Activated CD8-positive, alpha-beta memory T cell treated with anti-CD3 and anti-CD28 coated beads for 48 hours (primary cell): ENCODE data around the gene KLHDC9.
"Not testable (repeated sequence)": the region's sequence is repeated elsewhere in the genome, so short reads cannot be mapped to it uniquely, and the experiment has no call there.

Source experiments
- DNase-seq, 3 experiments: peaks; one replicate each; pipeline ENCODE4 v3.0.0-alpha.2; 2020; ENCODE audit warnings: low read depth in 2 of 3, low spot score in 2 of 3

KLHDC9 gene

GRCh38 chr1:161094481-161094880 lies 3.7 kb upstream of the KLHDC9 start:
- DNase-seq: no peak

GRCh38 chr1:161095230-161095629 lies 2.9 kb upstream of the KLHDC9 start:
- no peak for DNase-seq

- DNase-seq: no peak
Measured at GRCh38 chr1:161096015-161096414, 2.1 kb upstream of the KLHDC9 start.

- DNase-seq: no peak
Measured at GRCh38 chr1:161096530-161096929, 1.6 kb upstream of the KLHDC9 start.

GRCh38 chr1:161099090-161099802 lies 1.1 kb downstream of the KLHDC9 start:
- DNase-seq: no peak

- no peak for DNase-seq
Measured at GRCh38 chr1:161100556-161100955, 2.4 kb downstream of the KLHDC9 start.

- DNase-seq: no peak
Measured at GRCh38 chr1:161106431-161106830, 8.3 kb downstream of the KLHDC9 start.

GRCh38 chr1:161111117-161111516 lies 13.0 kb downstream of the KLHDC9 start:
- no peak for DNase-seq

GRCh38 chr1:161111527-161111926 lies 13.4 kb downstream of the KLHDC9 start:
- DNase-seq: no peak

- DNase-seq: no peak
Measured at GRCh38 chr1:161113915-161114314, 15.8 kb downstream of the KLHDC9 start.

GRCh38 chr1:161114556-161114955 lies 16.4 kb downstream of the KLHDC9 start:
- DNase-seq: no peak

- no peak for DNase-seq
Measured at GRCh38 chr1:161115132-161115711, 17.1 kb downstream of the KLHDC9 start.

GRCh38 chr1:161115961-161116360 lies 17.8 kb downstream of the KLHDC9 start:
- DNase-seq: not testable (repeated sequence)

- DNase-seq: peak; percentile 74 to 78 (median 78)
Measured at GRCh38 chr1:161117759-161118581, 19.8 kb downstream of the KLHDC9 start, which contains the start of the genes NIT1 and PFDN2. NIT1 (plus strand) TSS chr1:161118105; CDS start chr1:161118177, 72 bp downstream. PFDN2 (minus strand) TSS chr1:161118037; CDS start chr1:161118026, 11 bp downstream.

GRCh38 chr1:161119092-161119903 lies 21.1 kb downstream of the KLHDC9 start:
- DNase-seq: no peak

GRCh38 chr1:161121042-161121650 lies 23.0 kb downstream of the KLHDC9 start:
- no peak for DNase-seq

- no peak for DNase-seq
Measured at GRCh38 chr1:161121834-161122233, 23.7 kb downstream of the KLHDC9 start.

GRCh38 chr1:161122967-161123366 lies 24.8 kb downstream of the KLHDC9 start:
- no peak for DNase-seq

- DNase-seq: no peak
Measured at GRCh38 chr1:161127649-161128048, 29.5 kb downstream of the KLHDC9 start.

GRCh38 chr1:161128591-161129420 lies 30.6 kb downstream of the KLHDC9 start:
- no peak for DNase-seq
